ENCODE data around the gene PARD6B. TPM values are rescaled to one million over a fixed set of nuclear protein-coding genes. Genes with fewer than 3 reads are reported as not detected.

Gene PARD6B
- total and polyA plus RNA-seq, 8 donors = 3.1 to 17.8 (median 10.6) TPM

DNA sequence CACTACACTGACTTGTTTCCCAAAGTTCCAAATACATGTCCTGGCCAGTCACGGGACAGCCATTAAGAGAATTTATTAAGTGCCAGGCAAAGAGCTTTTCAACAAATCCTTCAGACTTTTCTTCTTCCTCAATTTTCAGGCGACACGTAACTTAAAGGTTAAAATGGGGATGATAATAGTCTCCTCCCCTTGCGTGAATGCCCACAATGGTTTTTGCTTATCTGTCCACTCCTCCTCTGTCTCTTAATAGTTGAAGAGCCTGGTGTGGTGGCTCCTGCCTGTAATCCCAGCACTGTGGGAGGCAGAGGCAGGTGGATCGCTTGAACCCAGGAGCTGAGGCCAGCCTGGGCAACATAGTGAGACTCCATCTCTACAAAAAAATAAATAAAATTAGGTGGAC lies 11.4 kb upstream of the PARD6B start:
- DNase-seq (peak in 1 of 6 donors; percentile 26), ATAC-seq (no peak), FAIRE-seq (no peak)
- intact Hi-C loops (cut with DNase I) = no loop called here
- no peaks in the 10 kb centered on the region for H3K4me1 ChIP-seq
- no peak overlapping the region for H3K4me3 ChIP-seq
- no peaks in the 10 kb centered on the region for H3K27me3 ChIP-seq
- 86 to 91% methylated on average over 5 of the region's 5 CpGs for WGBS, 2 donors
- H3K36me3 ChIP-seq = no peaks in the 10 kb centered on the region
- TF ChIP-seq CTCF (IDR thresholded peaks at IDR 0.05) = no peak
- H3K27ac ChIP-seq = no peak overlapping the region
- no peaks in the 10 kb centered on the region for H3K9me3 ChIP-seq

DNA sequence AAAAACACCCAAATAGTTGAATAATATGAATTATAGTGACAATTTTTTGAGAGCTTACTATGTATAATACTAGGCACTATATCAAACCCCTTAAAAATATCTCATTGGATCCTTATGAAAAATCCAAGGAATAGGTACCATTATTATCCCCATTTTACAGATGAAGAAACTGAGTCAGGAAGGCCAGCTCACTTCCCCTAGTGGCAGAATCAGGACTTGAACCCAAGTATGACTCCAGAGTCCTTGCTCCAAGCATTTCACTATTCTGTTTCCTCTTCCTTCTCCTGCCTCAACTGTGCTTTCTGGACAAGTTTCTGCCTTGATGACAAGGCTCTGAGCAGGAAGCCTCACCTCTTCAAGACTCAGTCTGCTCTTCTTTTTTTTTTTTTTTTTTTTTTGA lies 10.8 kb upstream of the PARD6B start:
- Histone ChIP-seq H3K36me3 (no peaks in the 10 kb centered on the region), H3K27ac (no peak overlapping the region), H3K4me1 (no peaks in the 10 kb centered on the region), H3K9me3 (no peaks in the 10 kb centered on the region), H3K27me3 (no peaks in the 10 kb centered on the region), H3K4me3 (no peak overlapping the region)
- no peak for TF ChIP-seq CTCF (IDR thresholded peaks at IDR 0.05)
- DNase-seq (no peak), ATAC-seq (no peak), FAIRE-seq (no peak)
- intact Hi-C loops (cut with DNase I) = no loop called here

- 84 to 87% methylated on average over 9 of the region's 9 CpGs for WGBS, 2 donors
- no peak overlapping the region for H3K4me3 ChIP-seq
- no peaks in the 10 kb centered on the region for H3K9me3 ChIP-seq
- H3K27me3 ChIP-seq = no peaks in the 10 kb centered on the region
- H3K4me1 ChIP-seq = peaks cover 3 to 5% (median 5%) of the 10 kb centered on the region in 3 donors
- ATAC-seq (no peak), DNase-seq (peak in 1 of 6 donors; percentile 13), FAIRE-seq (no peak)
- H3K36me3 ChIP-seq = no peaks in the 10 kb centered on the region
- H3K27ac ChIP-seq = no peak overlapping the region
- intact Hi-C loops (cut with DNase I) = no loop called here
- no peak for TF ChIP-seq CTCF (IDR thresholded peaks at IDR 0.05)
Observed at GRCh38 chr20:50721881-50722281, 9.5 kb upstream of the PARD6B start.

GRCh38 chr20:50722424-50723155 lies 8.8 kb upstream of the PARD6B start:
- no peak for FAIRE-seq
- DNase-seq = peak in 1 of 6 donors; percentile 21
- no peaks in the 10 kb centered on the region for H3K36me3 ChIP-seq
- no peaks in the 10 kb centered on the region for H3K9me3 ChIP-seq
- ATAC-seq = no peak
- TF ChIP-seq CTCF (IDR thresholded peaks at IDR 0.05) = no peak
- H3K27me3 ChIP-seq = no peaks in the 10 kb centered on the region
- peaks cover 9 to 12% (median 10%) of the 10 kb centered on the region in 3 donors for H3K4me1 ChIP-seq
- H3K27ac ChIP-seq = no peak overlapping the region
- H3K4me3 ChIP-seq = no peak overlapping the region
- intact Hi-C loops (cut with DNase I) = no loop called here
- WGBS, 2 donors = 87 to 91% methylated on average over 10 of the region's 10 CpGs

GRCh38 chr20:50723672-50724071 lies 7.7 kb upstream of the PARD6B start:
- H3K4me3 ChIP-seq = no peak overlapping the region
- peaks cover 11 to 22% (median 17%) of the 10 kb centered on the region in 3 donors for H3K4me1 ChIP-seq
- FAIRE-seq = no peak
- H3K9me3 ChIP-seq = no peaks in the 10 kb centered on the region
- 86 to 92% methylated on average over 9 of the region's 9 CpGs for whole genome bisulfite sequencing, 2 donors
- no peak for ATAC-seq
- DNase-seq = peak in 1 of 6 donors; percentile 11
- no peak for TF ChIP-seq CTCF (IDR thresholded peaks at IDR 0.05)
- intact Hi-C loops (cut with DNase I) = no loop called here
- no peak overlapping the region for H3K27ac ChIP-seq
- H3K36me3 ChIP-seq = no peaks in the 10 kb centered on the region
- no peaks in the 10 kb centered on the region for H3K27me3 ChIP-seq
